ENCODE results near the gene ADGRD1.

Gene ADGRD1

GRCh38 chr12:131136539-131136872 is 182.8 kb downstream of the ADGRD1 start:
- DNase-seq (ENCODE audit: insufficient read length, low spot score) (no peak), FAIRE-seq (no peak)
- no peak for TF ChIP-seq POLR2AphosphoS5 (IDR thresholded peaks at IDR 0.05; ENCODE audit: low read depth, low read length)
- TF ChIP-seq POLR2A (IDR thresholded peaks at IDR 0.05; ENCODE audit: low read depth, low read length), result no peak
- TF ChIP-seq PAX5 (IDR thresholded peaks at IDR 0.05; ENCODE audit: insufficient read depth, low read length, severe bottlenecking), result no peak
- no peak for TF ChIP-seq POU2F2 (IDR thresholded peaks at IDR 0.05; ENCODE audit: low read depth, low read length)
- no peak for TF ChIP-seq TAF1 (IDR thresholded peaks at IDR 0.05; ENCODE audit: low read depth, low read length)
- no peak for TF ChIP-seq SPI1 (IDR thresholded peaks at IDR 0.05; ENCODE audit: low read depth, low read length)

- FAIRE-seq, result no peak
- no peak for DNase-seq (ENCODE audit: insufficient read length, low spot score)
- TF ChIP-seq PAX5 (IDR thresholded peaks at IDR 0.05; ENCODE audit: insufficient read depth, low read length, severe bottlenecking) (no peak), POLR2A (IDR thresholded peaks at IDR 0.05; ENCODE audit: low read depth, low read length) (no peak), POLR2AphosphoS5 (IDR thresholded peaks at IDR 0.05; ENCODE audit: low read depth, low read length) (no peak), SPI1 (IDR thresholded peaks at IDR 0.05; ENCODE audit: low read depth, low read length) (no peak), POU2F2 (IDR thresholded peaks at IDR 0.05; ENCODE audit: low read depth, low read length) (no peak), TAF1 (IDR thresholded peaks at IDR 0.05; ENCODE audit: low read depth, low read length) (no peak)
Observed at GRCh38 chr12:131137009-131137835, 183.5 kb downstream of the ADGRD1 start.

GRCh38 chr12:131137836-131138637 is 184.3 kb downstream of the ADGRD1 start:
- FAIRE-seq, result no peak
- no peak for DNase-seq (ENCODE audit: insufficient read length, low spot score)
- TF ChIP-seq SPI1 (IDR thresholded peaks at IDR 0.05; ENCODE audit: low read depth, low read length), result no peak
- TF ChIP-seq POU2F2 (IDR thresholded peaks at IDR 0.05; ENCODE audit: low read depth, low read length), result no peak
- TF ChIP-seq POLR2AphosphoS5 (IDR thresholded peaks at IDR 0.05; ENCODE audit: low read depth, low read length), result no peak
- no peak for TF ChIP-seq PAX5 (IDR thresholded peaks at IDR 0.05; ENCODE audit: insufficient read depth, low read length, severe bottlenecking)
- TF ChIP-seq TAF1 (IDR thresholded peaks at IDR 0.05; ENCODE audit: low read depth, low read length), result no peak
- no peak for TF ChIP-seq POLR2A (IDR thresholded peaks at IDR 0.05; ENCODE audit: low read depth, low read length)

GRCh38 chr12:131138638-131139362 is 185.1 kb downstream of the ADGRD1 start:
- FAIRE-seq (no peak), DNase-seq (ENCODE audit: insufficient read length, low spot score) (no peak)
- TF ChIP-seq TAF1 (IDR thresholded peaks at IDR 0.05; ENCODE audit: low read depth, low read length) (no peak), POLR2A (IDR thresholded peaks at IDR 0.05; ENCODE audit: low read depth, low read length) (no peak), PAX5 (IDR thresholded peaks at IDR 0.05; ENCODE audit: insufficient read depth, low read length, severe bottlenecking) (no peak), POLR2AphosphoS5 (IDR thresholded peaks at IDR 0.05; ENCODE audit: low read depth, low read length) (no peak), POU2F2 (IDR thresholded peaks at IDR 0.05; ENCODE audit: low read depth, low read length) (no peak), SPI1 (IDR thresholded peaks at IDR 0.05; ENCODE audit: low read depth, low read length) (no peak)

- no peak for TF ChIP-seq POLR2AphosphoS5 (IDR thresholded peaks at IDR 0.05; ENCODE audit: low read depth, low read length)
- no peak for TF ChIP-seq TAF1 (IDR thresholded peaks at IDR 0.05; ENCODE audit: low read depth, low read length)
- no peak for TF ChIP-seq POLR2A (IDR thresholded peaks at IDR 0.05; ENCODE audit: low read depth, low read length)
- no peak for TF ChIP-seq POU2F2 (IDR thresholded peaks at IDR 0.05; ENCODE audit: low read depth, low read length)
- TF ChIP-seq SPI1 (IDR thresholded peaks at IDR 0.05; ENCODE audit: low read depth, low read length), result no peak
- no peak for TF ChIP-seq PAX5 (IDR thresholded peaks at IDR 0.05; ENCODE audit: insufficient read depth, low read length, severe bottlenecking)
- no peak for FAIRE-seq
- DNase-seq (ENCODE audit: insufficient read length, low spot score), result no peak
Observed at GRCh38 chr12:131139363-131140068, 185.8 kb downstream of the ADGRD1 start.

GRCh38 chr12:131140069-131140435 is 186.3 kb downstream of the ADGRD1 start:
- FAIRE-seq (no peak), DNase-seq (ENCODE audit: insufficient read length, low spot score) (no peak)
- TF ChIP-seq POU2F2 (IDR thresholded peaks at IDR 0.05; ENCODE audit: low read depth, low read length), result no peak
- TF ChIP-seq POLR2AphosphoS5 (IDR thresholded peaks at IDR 0.05; ENCODE audit: low read depth, low read length), result no peak
- TF ChIP-seq TAF1 (IDR thresholded peaks at IDR 0.05; ENCODE audit: low read depth, low read length), result no peak
- no peak for TF ChIP-seq SPI1 (IDR thresholded peaks at IDR 0.05; ENCODE audit: low read depth, low read length)
- TF ChIP-seq POLR2A (IDR thresholded peaks at IDR 0.05; ENCODE audit: low read depth, low read length), result no peak

- TF ChIP-seq POU2F2 (IDR thresholded peaks at IDR 0.05; ENCODE audit: low read depth, low read length) (no peak), TAF1 (IDR thresholded peaks at IDR 0.05; ENCODE audit: low read depth, low read length) (no peak), PAX5 (IDR thresholded peaks at IDR 0.05; ENCODE audit: insufficient read depth, low read length, severe bottlenecking) (no peak), POLR2AphosphoS5 (IDR thresholded peaks at IDR 0.05; ENCODE audit: low read depth, low read length) (no peak), SPI1 (IDR thresholded peaks at IDR 0.05; ENCODE audit: low read depth, low read length) (no peak), POLR2A (IDR thresholded peaks at IDR 0.05; ENCODE audit: low read depth, low read length) (no peak)
- DNase-seq (ENCODE audit: insufficient read length, low spot score) (no peak), FAIRE-seq (no peak)
Observed at GRCh38 chr12:131140697-131141096, 187.0 kb downstream of the ADGRD1 start.

- TF ChIP-seq PAX5 (IDR thresholded peaks at IDR 0.05; ENCODE audit: insufficient read depth, low read length, severe bottlenecking) (no peak), TAF1 (IDR thresholded peaks at IDR 0.05; ENCODE audit: low read depth, low read length) (no peak), POLR2AphosphoS5 (IDR thresholded peaks at IDR 0.05; ENCODE audit: low read depth, low read length) (no peak), POU2F2 (IDR thresholded peaks at IDR 0.05; ENCODE audit: low read depth, low read length) (no peak), POLR2A (IDR thresholded peaks at IDR 0.05; ENCODE audit: low read depth, low read length) (no peak)
- FAIRE-seq (no peak), DNase-seq (ENCODE audit: insufficient read length, low spot score) (no peak)
Observed at GRCh38 chr12:131141514-131141913, 187.8 kb downstream of the ADGRD1 start.
